Calu3 (cell line): ENCODE results near the gene ZNF442. TPM values are rescaled to one million over a fixed set of nuclear protein-coding genes. Genes with fewer than 3 reads are reported as not detected.

ENCODE experiments used
- BruUV-seq: library from RNA; stranded (reverse); fragments of 400-500 nt; replicated peaks from 2 replicates; lab custom pipeline; 2021; lab: Mats Ljungman, UMichigan
- CTCF ChIA-PET: fragments of 300-600 bp; sonication (Branson Sonifier 250); formaldehyde crosslinking; loops from one replicate; lab custom pipeline; 2022; ENCODE audit warnings: antibody characterized with exemption; lab: Charles Lee
- DNase-seq: peaks from one replicate; pipeline ENCODE4 v3.0.0; 2022
- H3K27ac Mint-ChIP-seq: one replicate; pipeline ENCODE4 v1.8.0; 2022; ENCODE audit warnings: mixed read lengths; ENCODE audit not compliant: unreplicated experiment
- H3K27me3 Mint-ChIP-seq: one replicate; pipeline ENCODE4 v1.8.0; 2022; ENCODE audit warnings: mixed read lengths; ENCODE audit not compliant: unreplicated experiment
- H3K36me3 Mint-ChIP-seq: one replicate; pipeline ENCODE4 v1.8.0; 2022; ENCODE audit warnings: mild to moderate bottlenecking, moderate library complexity, mixed read lengths; ENCODE audit not compliant: insufficient read depth, unreplicated experiment
- H3K4me1 Mint-ChIP-seq: one replicate; pipeline ENCODE4 v1.8.0; 2022; ENCODE audit warnings: mild to moderate bottlenecking, low read depth, mixed read lengths; ENCODE audit not compliant: unreplicated experiment
- H3K4me3 Mint-ChIP-seq: one replicate; pipeline ENCODE4 v1.8.0; 2022; ENCODE audit warnings: mild to moderate bottlenecking, low read depth, moderate library complexity, mixed read lengths; ENCODE audit not compliant: unreplicated experiment
- H3K9me3 Mint-ChIP-seq: one replicate; pipeline ENCODE4 v1.8.0; 2022; ENCODE audit warnings: low read depth, mixed read lengths; ENCODE audit not compliant: unreplicated experiment
- CTCF ChIP-seq: fragments of 200-600 bp; IDR thresholded peaks from one replicate; pipeline ENCODE4 v1.8.0; 2022; ENCODE audit warnings: antibody characterized with exemption; ENCODE audit not compliant: unreplicated experiment
- intact Hi-C: fragments of 100-400 bp; cut with micrococcal nuclease; formaldehyde crosslinking; loops from one replicate; pipeline ENCODE4 v1.10.0; 2022; ENCODE audit not compliant: unreplicated experiment
- total RNA-seq: library from RNA; stranded (reverse); gene quantifications from 2 replicates; pipeline ENCODE4 v1.2.3, GENCODE V29; 2022

The ZNF442 gene
- total RNA-seq, 1 experiment from 2014 or later = 1.3 TPM

GRCh38 chr19:12353375-12353774 lies 12.1 kb downstream of the ZNF442 start:
- Mint-ChIP-seq H3K27me3 (no peaks in the 10 kb centered on the region), H3K4me3 (no peak overlapping the region), H3K4me1 (no peaks in the 10 kb centered on the region), H3K9me3 (peaks cover 2% of the 10 kb centered on the region), H3K36me3 (no peaks in the 10 kb centered on the region), H3K27ac (no peak overlapping the region)
- no peak for TF ChIP-seq CTCF
- no peak for DNase-seq
- intact Hi-C loops = no loop called here
- CTCF ChIA-PET = no interaction called here
- no TSS peak for BruUV-seq

GRCh38 chr19:12350890-12351197 lies 14.6 kb downstream of the ZNF442 start:
- Mint-ChIP-seq H3K36me3 (no peaks in the 10 kb centered on the region), H3K9me3 (no peaks in the 10 kb centered on the region), H3K27me3 (no peaks in the 10 kb centered on the region), H3K27ac (no peak overlapping the region), H3K4me1 (no peaks in the 10 kb centered on the region), H3K4me3 (no peak overlapping the region)
- no TSS peak for BruUV-seq
- intact Hi-C loops = no loop called here
- TF ChIP-seq CTCF = no peak
- no peak for DNase-seq
- CTCF ChIA-PET = no interaction called here

- CTCF ChIA-PET = no interaction called here
- no peak for TF ChIP-seq CTCF
- Mint-ChIP-seq H3K4me1 (no peaks in the 10 kb centered on the region), H3K36me3 (no peaks in the 10 kb centered on the region), H3K4me3 (no peak overlapping the region), H3K27ac (no peak overlapping the region), H3K27me3 (no peaks in the 10 kb centered on the region), H3K9me3 (no peaks in the 10 kb centered on the region)
- intact Hi-C loops = no loop called here
- no peak for DNase-seq
- BruUV-seq = no TSS peak
These were observed 15.1 kb downstream of the ZNF442 start for GRCh38 chr19:12350185-12350889.

- CTCF ChIA-PET = no interaction called here
- no peak for TF ChIP-seq CTCF
- no peaks in the 10 kb centered on the region for H3K9me3 Mint-ChIP-seq
- H3K4me3 Mint-ChIP-seq = no peak overlapping the region
- no peak for DNase-seq
- H3K4me1 Mint-ChIP-seq = no peaks in the 10 kb centered on the region
- no TSS peak for BruUV-seq
- no peak overlapping the region for H3K27ac Mint-ChIP-seq
- no peaks in the 10 kb centered on the region for H3K36me3 Mint-ChIP-seq
- intact Hi-C loops = no loop called here
- no peaks in the 10 kb centered on the region for H3K27me3 Mint-ChIP-seq
These were observed 18.6 kb downstream of the ZNF442 start for GRCh38 chr19:12346896-12347295.
